NCI-H524 treated with DMSO at 0.1 percent for 48 hours (cell line): ENCODE results near the gene RESP18.
"Not testable (repeated sequence)": the region's sequence is repeated elsewhere in the genome, so short reads cannot be mapped to it uniquely, and the experiment has no call there.

Experiments
- DNase-seq: peaks from one replicate; lab custom pipeline; 2025; lab: John Stamatoyannopoulos, UW

The RESP18 gene

DNA sequence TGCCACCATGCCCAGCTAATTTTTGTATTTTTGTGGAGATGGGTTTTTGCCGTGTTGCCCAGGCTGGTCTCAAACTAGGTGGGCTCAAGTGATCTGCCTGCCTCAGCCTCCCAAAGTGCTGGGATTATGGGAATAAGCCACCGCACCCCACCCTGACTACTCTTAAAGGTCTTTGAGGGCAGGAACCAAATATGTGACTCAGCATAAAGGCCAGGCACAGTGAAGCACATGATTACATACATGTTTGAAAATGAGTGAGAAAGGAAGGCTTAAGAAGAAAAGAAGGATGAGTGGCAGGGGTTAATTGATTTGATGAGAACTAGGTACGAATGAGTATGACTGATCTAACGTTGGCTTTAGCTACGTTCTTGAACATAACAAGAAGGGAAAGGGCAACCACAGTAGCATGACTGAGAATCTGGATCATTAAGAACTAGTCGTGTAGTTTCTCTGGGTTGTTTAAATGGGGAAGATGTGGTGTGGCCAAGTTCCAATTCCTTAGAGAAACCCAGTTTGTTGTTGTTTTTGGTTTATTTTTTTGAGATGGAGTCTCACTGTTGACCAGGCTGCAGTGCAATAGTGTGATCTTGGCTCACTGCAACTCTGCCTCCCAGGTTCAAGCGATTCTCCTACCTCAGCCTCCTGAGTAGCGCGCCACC lies 6.8 kb downstream of the RESP18 start:
- DNase-seq, result no peak

DNA sequence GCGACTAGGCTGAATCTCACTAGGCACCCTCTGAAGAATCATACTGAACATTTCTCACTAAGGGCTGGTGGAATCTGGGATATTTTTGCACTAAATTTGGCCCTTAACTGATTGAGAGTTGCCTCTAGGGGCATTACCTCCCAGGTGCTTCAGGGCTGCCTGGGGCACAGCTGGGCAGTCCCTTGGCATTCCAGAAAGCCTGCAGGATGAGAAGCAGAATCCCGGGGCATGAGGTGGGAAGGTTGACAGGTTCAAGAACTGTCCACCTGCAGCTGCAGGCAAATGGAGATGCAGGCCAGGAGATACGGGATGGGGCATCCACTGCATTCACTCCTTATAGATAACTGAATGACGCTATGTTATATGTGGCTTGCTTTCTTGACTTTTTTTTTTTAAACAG lies 7.4 kb downstream of the RESP18 start:
- DNase-seq, result no peak

DNA sequence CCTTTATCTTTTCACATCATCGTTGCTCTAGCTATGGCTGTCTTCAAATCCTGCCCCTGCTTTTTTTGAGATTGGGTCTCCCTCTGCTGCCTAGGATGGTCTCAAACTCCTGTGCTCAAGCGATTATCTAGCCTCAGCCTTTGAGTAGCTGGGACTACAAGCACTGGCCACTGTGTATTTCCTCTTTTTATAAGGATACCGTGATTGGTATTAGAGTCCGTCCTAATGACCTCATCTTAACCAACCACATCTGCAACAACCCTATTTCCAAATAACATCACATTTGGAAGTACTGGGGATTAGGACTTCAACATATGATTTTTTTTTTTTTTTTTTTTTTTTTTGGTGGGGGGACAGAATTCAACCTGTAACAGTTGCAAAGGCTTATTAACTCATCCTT lies 9.1 kb downstream of the RESP18 start:
- DNase-seq, result no peak

DNA sequence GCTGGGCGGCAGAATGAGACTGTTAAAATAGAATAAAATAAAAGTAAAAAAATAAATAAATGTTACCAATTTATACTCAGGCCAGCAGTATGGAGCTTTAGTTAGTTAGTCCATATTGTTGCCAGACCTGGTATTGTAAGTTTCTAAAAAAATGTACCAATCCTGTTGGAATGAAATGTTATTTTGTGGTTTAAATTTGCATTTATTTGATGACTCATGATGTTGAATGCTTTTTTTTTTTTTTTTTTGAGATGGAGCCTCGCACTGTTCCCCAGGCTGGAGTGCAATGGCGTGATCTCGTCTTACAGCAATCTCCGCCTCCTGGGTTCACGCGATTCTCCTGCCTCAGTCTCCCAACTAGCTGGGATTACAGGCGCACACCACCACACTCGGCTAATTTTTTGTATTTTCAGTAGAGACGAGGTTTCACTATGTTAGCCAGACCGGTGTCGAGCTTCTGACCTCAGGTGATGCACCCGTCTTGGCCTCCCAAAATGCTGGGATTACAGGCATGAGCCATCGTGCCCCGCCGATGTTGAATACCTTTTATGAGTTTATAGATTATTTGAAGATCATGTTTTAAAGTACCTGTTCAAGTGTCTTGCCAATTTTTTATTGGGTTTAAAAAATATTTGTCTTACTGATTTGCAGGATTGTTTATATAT lies 17.6 kb downstream of the RESP18 start:
- no peak for DNase-seq

DNA sequence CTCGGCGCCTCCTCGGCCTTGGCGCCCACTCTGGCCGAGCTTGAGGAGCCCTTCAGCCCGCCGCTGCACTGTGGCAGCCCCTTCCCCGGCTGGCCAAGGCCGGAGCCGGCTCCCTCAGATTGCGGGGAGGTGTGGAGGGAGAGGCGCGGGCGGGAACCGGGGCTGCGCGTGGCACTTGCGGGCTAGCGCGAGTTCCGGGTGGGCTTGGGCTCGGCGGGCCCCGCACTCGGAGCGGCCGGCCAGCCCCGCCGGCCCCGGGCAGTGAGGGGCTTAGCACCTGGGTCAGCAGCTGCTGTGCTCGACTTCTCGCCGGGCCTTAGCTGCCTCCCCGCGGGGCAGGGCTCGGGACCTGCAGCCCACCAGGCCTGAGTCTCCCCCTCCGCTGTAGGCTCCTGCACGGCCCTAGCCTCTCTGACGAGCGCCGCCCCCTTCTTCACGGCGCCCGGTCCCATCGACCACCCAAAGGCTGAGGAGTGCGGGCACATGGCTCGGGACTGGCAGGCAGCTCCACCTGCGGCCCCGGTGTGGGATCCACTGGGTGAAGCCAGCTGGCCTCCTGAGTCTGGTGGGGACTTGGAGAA lies 19.8 kb downstream of the RESP18 start:
- DNase-seq, result not testable (repeated sequence)

DNA sequence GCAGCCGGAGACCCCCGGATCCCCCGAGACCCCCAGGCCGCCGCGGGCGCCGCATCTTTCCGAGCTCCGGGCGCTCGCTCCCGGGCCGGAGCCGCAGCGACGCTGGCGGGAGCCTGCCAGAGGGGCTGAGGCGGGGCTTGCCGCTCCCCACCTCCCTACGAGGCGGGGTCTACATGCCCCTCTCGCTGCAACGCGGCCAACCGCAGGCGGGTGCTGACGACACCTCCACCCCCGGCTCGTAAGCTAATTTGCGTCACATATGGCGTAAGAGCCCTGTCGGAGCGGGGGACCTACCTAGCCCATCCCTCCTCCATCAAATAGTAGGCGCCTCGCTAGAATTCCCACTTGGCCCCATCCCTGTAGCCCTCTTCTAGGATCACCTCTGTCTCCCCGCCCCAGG lies 23.3 kb downstream of the RESP18 start, which contains the start of gene PTPRN:
PTPRN (minus strand) TSS at position 124 of the 400 bp plus-strand sequence; CDS start at position 55, 69 bp downstream.
- peak; percentile 30 for DNase-seq

DNA sequence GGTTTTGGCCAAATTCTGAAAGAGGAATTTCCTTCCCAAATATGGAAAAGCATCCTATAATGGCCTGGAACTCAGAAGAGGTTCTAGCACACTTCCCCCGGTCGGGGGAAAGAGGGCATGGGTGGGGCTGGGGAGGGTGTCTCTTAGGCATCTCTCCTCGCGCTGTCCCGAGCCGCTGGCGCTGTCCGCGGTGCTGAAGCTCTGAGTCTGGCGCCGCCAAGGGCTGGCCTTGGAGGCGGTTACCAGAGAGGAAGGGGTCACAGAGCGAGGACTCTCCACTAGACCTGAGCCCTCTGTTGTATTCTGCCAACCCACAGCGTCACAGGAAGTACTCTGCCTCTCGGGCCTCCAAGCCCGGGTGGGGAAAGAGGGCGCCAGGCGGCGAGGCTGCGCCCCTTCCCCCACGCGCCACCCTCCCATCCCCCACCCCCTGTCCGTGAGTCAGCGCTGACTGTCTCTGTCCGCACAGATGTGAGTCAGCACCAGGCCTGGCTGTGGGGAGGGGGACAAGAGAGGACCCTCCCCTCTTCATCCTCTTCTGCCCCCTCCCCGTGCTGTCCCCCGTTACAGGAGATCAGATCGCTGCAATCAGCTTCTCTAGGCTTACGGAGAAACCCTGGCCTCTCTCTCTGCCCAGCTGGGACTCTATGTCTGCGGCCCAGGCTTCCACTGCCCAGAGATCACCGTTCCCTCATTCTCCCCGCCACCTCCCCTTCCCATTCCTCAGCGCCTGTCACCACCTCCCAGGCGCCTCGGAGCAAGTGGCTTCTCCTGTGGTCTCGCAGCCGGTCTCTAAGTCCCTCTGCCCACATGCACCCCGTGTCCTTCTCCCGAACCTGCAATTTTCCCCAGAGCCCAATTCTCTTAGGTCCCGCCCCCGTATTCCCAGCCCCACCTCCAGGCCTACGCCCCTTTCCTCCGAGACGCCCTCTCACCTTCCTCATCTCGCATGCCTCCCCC lies 24.1 kb downstream of the RESP18 start:
- no peak for DNase-seq

DNA sequence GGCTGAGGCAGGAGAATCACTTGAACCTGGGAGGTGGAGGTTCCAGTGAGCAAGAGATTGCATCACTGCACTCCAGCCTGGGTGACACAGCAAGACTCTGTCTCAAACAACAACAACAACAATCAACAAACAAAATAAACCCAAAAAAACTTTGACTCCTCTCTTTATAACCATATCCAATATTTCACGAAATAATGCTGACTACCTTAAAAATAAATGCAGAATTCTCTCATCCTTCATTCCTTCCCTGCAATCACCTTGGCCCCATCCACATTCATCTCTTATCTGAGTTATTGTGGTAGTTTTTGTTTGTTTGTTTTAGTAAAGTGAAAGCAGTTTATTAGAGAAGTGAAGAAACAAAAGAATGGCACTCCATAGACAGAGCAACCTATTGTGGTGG lies 26.5 kb downstream of the RESP18 start:
- DNase-seq, result no peak

DNA sequence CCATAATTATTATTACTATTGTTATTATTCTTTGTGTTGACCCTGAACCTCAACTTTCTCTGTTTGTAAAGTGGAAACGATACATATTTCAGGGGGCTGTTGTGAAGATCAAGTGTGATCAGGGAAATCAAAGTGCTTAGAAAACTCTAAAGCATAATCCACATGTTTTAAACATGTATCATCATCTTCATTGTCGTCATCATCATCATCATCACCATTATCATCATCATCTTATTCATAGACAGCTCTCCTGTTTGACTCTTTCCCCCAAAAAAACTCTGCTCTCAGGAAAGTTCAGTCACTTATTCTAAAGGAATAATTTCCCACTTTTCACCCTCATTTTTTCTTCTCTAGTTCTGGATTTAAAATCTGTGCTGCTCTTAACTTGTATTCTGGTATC lies 28.3 kb downstream of the RESP18 start:
- no peak for DNase-seq

DNA sequence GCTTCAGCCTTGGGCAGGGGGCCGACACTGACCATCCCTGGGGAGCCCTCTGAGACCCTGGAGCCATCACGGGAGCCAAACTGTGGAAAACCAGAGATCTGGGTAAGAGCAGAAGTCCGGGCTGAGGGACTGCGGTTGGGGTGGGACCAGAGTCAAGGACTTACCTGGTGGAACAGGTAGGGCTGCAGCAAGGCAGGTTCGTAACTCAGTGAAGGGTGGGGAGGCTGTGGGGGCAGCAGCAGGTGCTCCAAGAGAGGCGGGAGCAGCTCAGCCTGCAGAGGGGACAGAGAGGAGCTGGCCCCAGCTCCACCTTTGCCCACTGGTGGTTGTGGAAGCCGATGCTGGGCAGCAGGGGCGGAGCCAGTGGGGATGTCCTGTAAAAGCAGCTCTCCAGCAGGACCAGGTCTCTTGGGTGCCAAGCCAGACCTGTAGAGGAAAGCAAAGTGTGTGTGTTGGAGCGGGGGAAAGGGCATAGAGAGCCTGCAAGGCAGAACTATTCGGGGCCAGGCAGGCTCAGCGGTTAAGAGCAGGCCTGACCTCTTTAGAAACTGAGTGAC lies 30.1 kb downstream of the RESP18 start:
- DNase-seq, result no peak

DNA sequence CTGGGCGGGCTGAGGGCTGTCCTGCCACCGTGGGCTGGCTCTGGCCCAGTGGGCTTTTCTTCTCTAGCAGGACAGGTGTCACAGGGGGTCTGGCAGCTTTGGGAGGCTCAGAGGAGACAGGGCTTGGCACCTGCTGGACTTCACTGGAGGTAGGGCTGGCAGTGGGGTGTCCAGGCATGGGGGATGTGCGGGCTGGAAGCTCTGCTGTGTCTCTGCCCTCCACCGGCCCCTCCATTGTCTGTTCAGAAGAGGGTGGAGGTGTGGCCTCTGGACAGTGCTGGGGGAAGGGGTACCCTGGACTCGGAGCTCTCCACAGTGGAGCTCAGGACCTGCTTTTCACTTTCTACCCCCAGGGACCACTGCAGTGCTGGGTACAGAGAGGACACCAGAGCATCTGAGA lies 32.5 kb downstream of the RESP18 start:
- no peak for DNase-seq

DNA sequence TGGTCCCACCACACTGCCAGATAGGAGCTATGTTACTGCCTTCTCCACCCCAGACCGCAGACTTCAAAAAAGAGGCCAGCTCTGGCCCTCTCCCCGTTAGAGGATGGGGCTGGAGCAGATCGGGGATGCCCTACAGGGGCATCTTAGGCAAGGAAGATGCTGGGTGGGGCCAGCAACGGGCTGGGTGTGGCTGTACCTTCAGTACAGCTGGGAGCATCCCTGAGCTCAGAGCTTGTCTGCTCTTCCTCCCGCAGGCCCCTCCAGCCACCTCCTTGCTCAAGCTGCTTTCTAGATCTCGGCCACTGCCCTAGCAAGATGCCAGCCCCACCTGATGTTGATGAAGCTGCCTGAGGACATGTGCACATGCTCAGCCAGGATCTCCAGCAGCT lies 33.2 kb downstream of the RESP18 start:
- no peak for DNase-seq

DNA sequence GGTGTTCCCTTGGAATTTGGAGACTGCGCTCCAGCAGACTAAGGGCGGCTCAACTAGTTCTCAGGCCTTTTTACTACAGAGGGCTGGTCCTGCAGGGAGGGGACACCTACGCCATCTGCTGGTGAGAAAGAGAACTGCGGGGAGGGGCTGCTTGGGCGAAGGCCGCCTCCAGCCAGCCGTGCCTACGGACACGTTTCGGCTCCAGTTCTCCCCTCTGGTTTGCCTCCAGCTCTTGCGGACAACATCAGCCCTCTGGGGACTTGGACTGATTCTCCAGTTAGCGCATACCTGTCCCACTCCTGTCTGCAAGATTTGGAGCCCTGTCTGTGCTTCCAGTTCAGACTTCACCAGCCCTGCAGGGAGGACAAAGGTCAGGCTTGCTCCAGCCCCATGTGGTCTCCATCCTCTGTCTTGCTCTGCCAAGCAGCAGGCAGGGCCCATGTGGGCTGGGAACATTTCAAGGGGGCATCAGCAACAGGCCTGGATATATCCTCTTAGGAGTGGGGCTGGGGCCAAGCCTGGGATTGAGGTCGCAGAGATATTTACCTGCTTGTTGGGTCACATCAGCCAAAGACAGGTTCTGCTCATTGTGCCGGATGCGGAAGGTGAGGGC lies 33.7 kb downstream of the RESP18 start:
- no peak for DNase-seq

DNA sequence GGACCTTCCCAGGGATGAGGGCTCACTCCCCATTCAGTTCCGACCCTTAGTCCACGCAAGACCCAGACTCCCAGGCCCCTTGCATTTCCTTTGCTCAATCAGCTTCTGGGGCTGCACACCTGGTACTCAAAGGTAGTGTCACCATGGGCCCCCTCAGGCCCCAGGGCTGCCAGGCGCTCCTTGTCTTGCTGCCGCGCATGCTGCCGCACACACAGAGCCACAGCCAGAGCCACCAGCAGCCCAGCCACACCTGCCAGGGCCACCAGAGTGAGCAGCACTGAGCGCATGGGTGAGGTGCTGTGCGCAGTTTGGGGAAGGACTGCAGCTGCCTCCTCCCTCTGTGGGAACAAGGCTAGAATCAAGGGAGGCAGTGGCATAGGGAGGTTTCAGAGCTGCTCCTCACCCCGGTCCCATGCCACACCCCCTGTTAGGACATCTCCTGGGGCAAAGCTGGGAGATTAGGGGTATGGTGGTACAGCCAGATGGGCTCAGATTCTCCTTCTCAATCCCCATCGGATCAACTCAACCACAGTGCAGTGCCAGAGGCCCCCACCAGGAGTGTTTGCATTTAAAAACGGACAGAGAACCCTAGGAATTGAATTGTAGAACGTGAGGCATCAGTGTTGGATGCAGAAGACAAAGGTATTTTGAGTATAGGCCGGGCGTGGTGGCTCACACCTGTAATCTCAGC lies 34.6 kb downstream of the RESP18 start:
- DNase-seq, result no peak

DNA sequence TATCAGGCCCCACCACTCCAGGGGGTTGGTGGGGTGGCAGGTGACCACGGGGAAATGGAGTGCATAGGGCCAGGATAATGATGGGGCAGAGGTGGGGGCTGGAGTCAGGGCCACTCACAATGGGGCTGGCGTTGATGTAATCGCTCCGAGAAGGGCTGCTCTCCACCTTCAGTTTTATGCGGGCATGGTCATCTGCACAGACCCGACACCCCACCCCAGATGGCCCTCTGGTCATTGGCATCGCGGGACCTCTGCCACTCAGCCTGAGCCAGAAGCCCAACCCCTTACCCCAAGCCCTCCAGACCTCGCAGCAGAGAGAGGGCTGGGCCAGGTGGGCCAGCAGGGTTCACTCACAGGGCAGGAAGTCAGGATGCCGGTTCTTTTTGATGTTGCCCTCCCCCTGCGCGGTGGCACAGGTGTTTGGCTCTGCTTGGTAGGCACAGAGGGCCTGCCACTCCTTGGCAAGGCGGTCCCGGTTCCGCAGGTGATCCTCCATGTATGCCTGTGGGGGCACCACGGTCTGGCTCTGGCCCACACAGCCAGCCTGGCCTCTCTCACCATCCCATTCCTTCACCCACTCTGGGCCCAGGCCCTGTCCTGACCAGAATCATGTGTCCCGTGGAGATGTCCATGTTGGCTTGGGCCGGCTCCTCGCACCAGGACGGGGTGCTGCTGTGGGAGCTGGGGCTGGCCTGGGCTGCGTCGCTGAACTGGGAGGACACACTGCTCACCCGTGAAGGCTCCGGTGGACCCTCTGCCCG lies 35.7 kb downstream of the RESP18 start:
- no peak for DNase-seq

DNA sequence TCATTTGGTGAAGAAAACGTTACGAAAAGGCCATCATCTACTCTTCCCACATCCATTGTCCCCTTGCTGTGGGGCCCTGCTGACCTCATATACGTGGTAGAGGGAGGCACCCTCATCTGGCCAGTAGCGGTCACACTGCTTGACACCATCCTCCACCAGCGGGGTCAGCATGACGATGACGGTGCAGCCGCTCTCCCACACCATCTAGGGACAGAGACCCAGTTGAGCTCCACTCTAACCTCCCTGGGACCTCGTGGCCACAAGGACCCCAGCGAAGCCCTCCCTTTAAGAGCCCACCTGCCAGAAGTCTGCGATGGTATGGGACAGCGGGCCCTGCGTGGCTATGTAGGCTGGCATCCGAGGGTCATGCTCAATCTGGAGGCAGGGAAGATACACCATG lies 36.4 kb downstream of the RESP18 start:
- DNase-seq, result no peak

DNA sequence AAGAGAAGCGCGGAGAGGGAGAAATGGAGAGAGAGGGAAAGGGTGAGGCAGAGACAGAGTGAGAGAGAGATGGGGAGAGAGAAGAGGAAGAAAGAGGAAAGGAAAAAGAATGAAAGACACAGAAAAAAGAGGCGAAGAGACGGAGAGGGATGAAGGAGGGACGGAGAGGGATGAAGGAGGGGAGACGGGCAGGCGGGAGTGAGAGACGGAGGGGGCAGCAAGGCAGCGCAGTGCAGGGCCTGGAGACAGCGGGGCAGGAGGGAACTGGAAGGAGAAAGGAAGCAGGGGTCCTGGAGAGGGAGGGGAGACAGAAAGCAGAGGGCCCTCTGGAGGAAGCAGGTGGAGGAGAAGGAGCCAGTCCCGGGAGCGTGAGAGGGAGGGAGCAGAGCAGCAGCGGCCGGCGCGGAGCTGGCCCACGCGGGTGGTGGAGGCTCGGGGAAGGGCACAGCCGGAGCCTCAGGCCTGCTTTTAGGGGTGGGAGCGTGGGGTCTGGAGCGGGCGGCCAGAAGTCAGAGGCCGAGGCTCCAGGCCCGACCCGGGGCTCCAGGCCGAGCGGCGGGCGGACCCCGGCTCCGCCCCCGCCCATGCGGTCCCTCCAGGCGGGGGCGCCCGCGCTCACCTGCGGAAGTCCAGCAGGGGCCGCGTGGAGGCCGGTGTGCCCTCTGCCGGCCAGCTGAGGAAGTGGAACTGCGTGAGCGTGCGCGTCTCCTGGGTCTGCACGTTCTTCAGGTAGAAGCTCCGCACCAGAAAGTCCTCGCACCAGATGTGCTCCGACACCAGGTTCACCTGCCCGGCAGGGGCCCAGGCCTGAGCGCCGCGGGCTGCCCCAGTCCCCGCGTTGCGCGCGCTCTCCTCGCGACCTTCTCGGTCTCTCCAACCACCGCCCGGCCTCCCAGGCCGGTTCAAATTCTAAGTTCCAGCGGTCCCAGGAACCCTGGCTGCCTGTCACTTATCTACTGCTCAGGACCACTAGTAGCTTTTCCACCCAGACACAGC lies 37.9 kb downstream of the RESP18 start:
- DNase-seq, result no peak

DNA sequence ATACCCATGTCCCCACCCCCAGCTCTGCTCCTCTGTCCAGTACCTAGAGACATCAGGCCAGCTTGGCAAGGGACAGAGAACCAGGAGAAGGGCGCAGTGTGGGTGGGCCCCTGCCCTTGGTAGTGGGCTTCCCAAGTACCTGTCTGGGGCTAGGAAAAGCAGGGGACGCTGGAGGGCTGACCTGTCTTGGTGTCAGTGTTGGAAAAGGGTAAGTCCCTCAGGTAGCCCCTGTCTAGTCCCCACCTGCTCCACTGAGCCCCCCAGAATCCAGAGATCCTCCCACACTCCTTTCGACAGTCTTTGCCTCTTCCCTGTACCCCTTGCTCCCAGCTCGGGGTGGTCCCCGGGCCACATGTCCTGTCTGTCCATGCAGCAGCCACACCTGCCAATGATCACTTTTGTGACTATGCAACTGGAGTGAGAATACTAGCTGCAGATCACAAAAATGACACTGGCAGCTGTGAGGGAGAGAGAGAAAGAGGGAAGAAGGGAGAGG lies 38.8 kb downstream of the RESP18 start:
- DNase-seq, result no peak

DNA sequence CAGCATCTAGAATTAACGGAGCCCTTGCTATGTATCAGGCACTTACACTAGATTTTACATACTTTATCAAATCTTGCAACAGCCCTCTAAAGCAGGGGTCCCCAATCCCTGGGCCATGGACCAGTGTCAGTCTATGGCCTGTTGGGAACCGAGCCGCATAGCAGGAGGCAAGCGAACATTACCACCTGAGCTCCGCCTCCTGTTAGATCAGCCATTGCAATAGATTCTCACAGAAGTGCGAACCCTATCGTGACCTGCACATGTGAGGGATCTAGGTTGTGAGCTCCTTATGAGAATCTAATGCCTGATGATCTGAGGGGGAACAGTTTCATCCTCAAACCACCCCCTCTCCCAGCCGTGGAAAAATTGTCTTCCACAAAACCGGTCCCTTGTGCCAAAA lies 39.9 kb downstream of the RESP18 start:
- no peak for DNase-seq
